DND-41 (cell line): ENCODE data around the gene BICDL1.

Source experiments
- ATAC-seq: fragments of 200-7000 bp; cut with Tn5 transposase; 3 replicates; pipeline ENCODE4 v1.9.1; 2021; ENCODE audit warnings: low read depth; ENCODE audit not compliant: insufficient read depth
- DNase-seq: peaks from one replicate; pipeline ENCODE4 v3.0.0-alpha.2; 2020
- H2AFZ ChIP-seq: 2 replicates; pipeline ENCODE4 v1.6.0; 2012; ENCODE audit warnings: low read depth, low read length
- H3K27ac ChIP-seq: 2 replicates; pipeline ENCODE4 v1.5.1; 2012; ENCODE audit warnings: low read length, inconsistent platforms
- H3K27me3 ChIP-seq: fragments of 200-600 bp; sonication (generic); 2 replicates; pipeline ENCODE4 v1.6.0; 2012; ENCODE audit warnings: low read length, mild to moderate bottlenecking, inconsistent platforms; ENCODE audit not compliant: insufficient read depth, poor library complexity
- H3K36me3 ChIP-seq: 2 replicates; pipeline ENCODE4 v1.5.1; 2012; ENCODE audit warnings: low read length, inconsistent platforms; ENCODE audit not compliant: insufficient read depth
- H3K4me1 ChIP-seq: 2 replicates; pipeline ENCODE4 v1.5.1; 2012; ENCODE audit warnings: mild to moderate bottlenecking, low read length; ENCODE audit not compliant: insufficient read depth
- H3K4me2 ChIP-seq: 2 replicates; pipeline ENCODE4 v1.6.0; 2012; ENCODE audit warnings: mild to moderate bottlenecking, moderate library complexity, low read length, inconsistent platforms; ENCODE audit not compliant: insufficient read depth
- H3K4me3 ChIP-seq, 2 experiments: fragments of 200-600 bp in 1 of 2; shearing (Covaris generic) in 1 of 2; 2 replicates each; pipeline ENCODE4 v1.5.1; 2012 to 2016; ENCODE audit warnings: inconsistent platforms in 2 of 2, low read length in 2 of 2, mild to moderate bottlenecking in 2 of 2, low read depth in 1 of 2, moderate library complexity in 1 of 2
- H3K79me2 ChIP-seq: 2 replicates; pipeline ENCODE4 v1.6.0; 2012; ENCODE audit warnings: low read length, inconsistent platforms; ENCODE audit not compliant: insufficient read depth
- H3K9ac ChIP-seq: 2 replicates; pipeline ENCODE4 v1.6.0; 2012; ENCODE audit warnings: low read depth, mild to moderate bottlenecking, inconsistent platforms, low read length, moderate library complexity
- H3K9me3 ChIP-seq: 2 replicates; pipeline ENCODE4 v1.5.1; 2012; ENCODE audit warnings: low read length, moderate library complexity, mild to moderate bottlenecking, inconsistent platforms; ENCODE audit not compliant: insufficient read depth, severe bottlenecking
- H4K20me1 ChIP-seq: 2 replicates; pipeline ENCODE4 v1.6.0; 2012; ENCODE audit warnings: low read length; ENCODE audit not compliant: insufficient read depth
- CTCF ChIP-seq: IDR thresholded peaks from 2 replicates; pipeline ENCODE4 v1.5.1; 2012; ENCODE audit warnings: borderline replicate concordance, low read length, moderate library complexity, mild to moderate bottlenecking; ENCODE audit not compliant: poor library complexity, severe bottlenecking; ENCODE audit errors: extremely low read depth
- EZH2 ChIP-seq: IDR thresholded peaks from 3 replicates; pipeline ENCODE4 v1.6.1; 2012; ENCODE audit warnings: borderline replicate concordance, low read depth, mild to moderate bottlenecking, moderate library complexity, low read length, inconsistent platforms; ENCODE audit not compliant: severe bottlenecking

The BICDL1 gene

GRCh38 chr12:120055231-120056000, 66.4 kb downstream of the BICDL1 start:
- Histone ChIP-seq H3K79me2 (no peaks in the 10 kb centered on the region), H3K4me2 (no peak overlapping the region), H3K9me3 (no peaks in the 10 kb centered on the region), H3K4me3 (no peak overlapping the region), H4K20me1 (no peaks in the 10 kb centered on the region), H2AFZ (no peak overlapping the region), H3K36me3 (no peaks in the 10 kb centered on the region), H3K27me3 (no peaks in the 10 kb centered on the region), H3K9ac (no peak overlapping the region), H3K4me1 (no peaks in the 10 kb centered on the region), H3K27ac (no peak overlapping the region)
- DNase-seq (no peak), ATAC-seq (no peak)
- TF ChIP-seq EZH2 = no peak
- no peak for TF ChIP-seq CTCF

- Histone ChIP-seq H3K36me3 (no peaks in the 10 kb centered on the region), H3K27me3 (no peaks in the 10 kb centered on the region), H4K20me1 (no peaks in the 10 kb centered on the region), H3K27ac (no peak overlapping the region), H3K4me2 (no peak overlapping the region), H3K4me1 (no peaks in the 10 kb centered on the region), H3K79me2 (no peaks in the 10 kb centered on the region), H3K9me3 (no peaks in the 10 kb centered on the region), H3K9ac (no peak overlapping the region), H2AFZ (no peak overlapping the region), H3K4me3 (no peak overlapping the region)
- ATAC-seq (no peak), DNase-seq (no peak)
- no peak for TF ChIP-seq CTCF
- no peak for TF ChIP-seq EZH2
Measured at GRCh38 chr12:120056739-120057138, 67.7 kb downstream of the BICDL1 start.

DNA sequence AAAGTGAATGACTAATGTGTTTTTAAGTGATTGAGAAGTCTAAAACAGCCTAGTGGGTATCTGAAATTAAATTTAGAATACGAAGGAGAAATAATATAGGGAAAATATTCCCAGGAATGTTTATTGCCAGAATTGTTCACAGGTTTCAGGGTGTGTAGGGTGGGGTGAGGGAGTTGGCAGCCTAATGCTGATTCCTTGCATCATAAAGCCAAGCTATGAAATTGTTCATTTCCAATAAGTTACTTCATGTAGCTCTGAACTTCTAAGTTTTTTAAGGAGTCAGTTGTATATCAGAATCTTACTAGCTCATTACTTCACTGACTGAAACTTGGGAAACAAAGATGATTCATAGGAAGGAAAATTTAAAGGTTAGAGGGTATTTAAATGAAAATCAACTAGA, 71.2 kb downstream of the BICDL1 start:
- H3K4me2 ChIP-seq = no peak overlapping the region
- H3K4me1 ChIP-seq = no peaks in the 10 kb centered on the region

More for the DNA sequence above, 71.2 kb downstream of the BICDL1 start:
- no peaks in the 10 kb centered on the region for H3K79me2 ChIP-seq
- H2AFZ ChIP-seq = no peak overlapping the region
- H3K27me3 ChIP-seq = no peaks in the 10 kb centered on the region
- DNase-seq = no peak
- H4K20me1 ChIP-seq = no peaks in the 10 kb centered on the region
- no peaks in the 10 kb centered on the region for H3K36me3 ChIP-seq
- H3K9ac ChIP-seq = no peak overlapping the region
- H3K27ac ChIP-seq = no peak overlapping the region
- no peak for ATAC-seq
- H3K9me3 ChIP-seq = no peaks in the 10 kb centered on the region
- H3K4me3 ChIP-seq = no peak overlapping the region
- TF ChIP-seq CTCF (no peak), EZH2 (no peak)
